Measurements from ENCODE around the gene SSR3.
"Not testable (repeated sequence)": the region's sequence is repeated elsewhere in the genome, so short reads cannot be mapped to it uniquely, and the experiment has no call there.

The SSR3 gene

GRCh38 chr3:156576651-156577348 is 21.9 kb upstream of the SSR3 start:
- no peak for DNase-seq

DNA sequence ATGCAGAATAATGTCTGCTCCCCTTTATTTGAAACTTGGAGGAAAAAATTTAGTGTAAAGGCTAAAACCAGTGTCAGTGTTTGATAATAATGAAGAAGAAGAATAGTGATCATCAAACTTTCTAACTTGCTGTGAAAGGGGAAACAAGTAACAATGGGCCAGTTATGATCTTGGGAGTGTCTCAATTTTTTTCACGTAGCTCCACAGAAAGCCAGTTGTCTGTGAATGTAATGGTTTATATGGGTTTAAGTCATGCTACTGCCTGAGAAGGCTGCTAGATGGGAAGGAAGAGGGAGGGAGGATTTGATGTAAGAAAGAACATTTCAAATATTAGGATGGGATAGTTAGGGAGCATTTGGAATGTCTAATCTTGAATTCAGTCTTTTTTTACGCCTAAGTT is 21.1 kb upstream of the SSR3 start:
- no peak for DNase-seq

- peak in 23 of 58 donors; percentile 1 to 58 (median 17) for DNase-seq
Observed at GRCh38 chr3:156575641-156576040, 20.7 kb upstream of the SSR3 start.

DNA sequence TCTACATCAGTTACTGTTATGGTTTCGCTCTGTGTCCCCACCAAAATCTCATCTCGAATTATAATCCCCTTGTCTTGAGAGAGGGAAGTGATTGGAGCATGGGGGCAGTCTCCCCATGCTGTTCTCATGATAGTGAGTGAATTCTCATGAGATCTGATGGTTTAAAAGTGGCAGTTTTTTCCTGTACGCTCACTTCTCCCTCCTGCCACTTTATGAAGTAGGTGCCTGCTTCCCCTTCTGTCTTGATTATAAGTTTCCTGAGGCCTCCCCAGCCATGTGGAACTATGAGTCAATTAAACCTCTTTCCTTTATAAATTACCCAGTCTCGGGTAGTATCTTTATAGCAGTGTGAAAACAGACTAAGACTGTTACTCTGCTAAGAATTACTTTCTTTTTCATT is 15.0 kb upstream of the SSR3 start:
- DNase-seq, result not testable (repeated sequence)

DNA sequence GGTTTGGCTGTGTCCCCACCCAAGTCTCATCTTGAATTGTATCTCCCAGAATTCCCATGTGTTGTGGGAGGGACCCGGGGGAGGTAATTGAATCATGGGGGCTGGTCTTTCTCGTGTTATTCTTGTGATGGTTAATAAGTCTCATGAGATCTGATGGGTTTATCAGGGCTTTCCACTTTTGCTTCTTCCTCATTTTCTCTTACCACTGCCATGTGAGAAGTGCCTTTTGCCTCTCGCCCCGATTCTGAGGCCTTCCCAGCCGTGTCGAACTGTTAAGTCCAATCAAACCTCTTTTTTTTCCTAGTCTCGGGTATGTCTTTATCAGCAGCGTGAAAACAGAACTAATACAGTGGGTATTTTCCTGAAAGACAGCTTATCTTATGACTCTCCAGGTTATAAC is 14.1 kb upstream of the SSR3 start:
- not testable (repeated sequence) for DNase-seq

DNA sequence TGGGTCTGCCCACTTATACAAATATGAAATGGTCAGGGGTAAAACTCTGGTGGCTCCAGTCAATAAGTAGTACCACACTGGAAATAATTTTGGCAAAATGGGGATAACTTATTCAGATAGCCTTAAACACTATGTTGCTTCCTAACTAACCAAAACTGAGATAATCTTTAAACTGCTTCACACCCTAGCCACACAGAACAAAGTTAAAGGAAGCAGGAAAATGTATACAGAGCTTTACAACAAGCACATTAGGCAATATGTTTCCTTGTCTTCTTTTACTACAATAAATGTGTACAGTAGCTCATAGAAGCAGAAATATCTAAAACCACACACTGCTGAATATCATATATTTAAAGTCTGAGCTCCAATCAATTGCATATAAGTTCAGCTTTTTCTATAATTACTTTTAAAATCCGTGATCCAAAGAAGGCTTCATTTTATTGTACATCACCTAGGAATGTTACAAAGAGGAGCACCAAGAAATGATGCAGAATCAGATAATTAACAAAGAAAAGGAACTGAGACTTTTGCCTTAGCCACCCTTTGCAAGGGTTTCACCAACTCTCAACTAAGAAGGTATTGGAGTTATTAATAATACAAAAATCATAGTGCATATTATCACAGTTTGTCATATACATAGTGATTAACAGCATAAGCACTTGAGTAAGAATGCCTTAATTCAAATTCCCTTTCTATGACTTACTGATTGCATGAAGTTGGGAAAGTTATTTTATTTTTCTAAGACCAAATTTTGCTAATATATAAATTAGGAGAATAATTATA is 9.2 kb upstream of the SSR3 start:
- DNase-seq, result no peak

DNA sequence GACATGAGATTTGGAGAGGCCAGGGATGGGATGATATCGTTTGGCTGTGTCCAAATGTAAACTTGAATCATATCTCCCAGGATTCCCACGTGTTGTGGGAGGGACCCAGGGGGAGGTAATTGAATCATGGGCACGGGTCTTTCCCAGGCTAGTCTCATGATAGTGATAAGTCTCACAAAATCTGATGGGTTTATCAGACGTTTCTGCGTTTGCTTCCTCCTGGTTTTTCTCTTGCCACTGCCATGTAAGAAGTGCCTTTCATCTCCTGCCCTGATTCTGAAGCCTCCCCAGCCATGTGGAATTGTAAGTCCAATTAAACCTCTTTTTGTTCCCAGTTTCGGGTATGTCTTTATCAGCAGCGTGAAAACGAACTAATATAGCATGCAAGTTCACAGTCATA is 7.6 kb upstream of the SSR3 start:
- not testable (repeated sequence) for DNase-seq

- no peak for DNase-seq
Observed at GRCh38 chr3:156561533-156561932, 6.6 kb upstream of the SSR3 start.

- DNase-seq, result no peak
Observed at GRCh38 chr3:156559321-156559720, 4.4 kb upstream of the SSR3 start.

DNA sequence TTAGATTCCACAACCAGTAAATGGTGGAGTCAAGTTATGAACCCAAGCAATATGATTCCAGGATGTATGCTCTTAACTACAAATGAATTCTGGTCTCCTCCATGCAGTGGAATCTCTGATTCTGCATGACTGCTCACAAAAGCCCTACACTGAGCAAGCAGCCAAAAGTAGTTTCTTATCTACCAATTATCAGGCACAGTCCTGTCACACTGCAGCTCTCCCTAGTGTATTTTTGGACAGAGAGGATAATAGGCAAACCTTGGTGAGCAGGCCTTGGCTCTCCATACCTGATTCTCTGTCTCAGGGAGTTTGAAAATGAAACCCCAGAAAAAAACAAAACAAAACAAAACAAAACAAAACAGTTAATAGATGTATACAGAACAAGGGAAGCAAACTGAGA is 3.5 kb upstream of the SSR3 start:
- DNase-seq, result no peak

DNA sequence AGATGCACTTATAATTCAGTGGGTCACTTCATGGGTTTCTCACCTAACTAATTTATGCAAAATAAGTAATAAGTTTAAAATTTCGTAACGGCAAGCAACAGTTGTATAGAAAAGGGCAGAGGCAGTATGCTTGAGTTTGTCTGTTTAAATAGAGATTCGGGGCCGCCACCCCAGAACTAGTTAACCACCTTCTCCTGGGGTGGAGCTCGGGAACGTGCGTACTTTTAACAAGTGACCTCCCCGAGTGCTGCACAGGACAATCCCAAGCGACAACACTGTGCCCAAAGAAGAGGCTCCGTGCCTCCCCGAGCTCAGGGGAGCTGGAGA is 439 bp downstream of the SSR3 start:
- DNase-seq, result peak in 1 of 58 donors; percentile 62

DNA sequence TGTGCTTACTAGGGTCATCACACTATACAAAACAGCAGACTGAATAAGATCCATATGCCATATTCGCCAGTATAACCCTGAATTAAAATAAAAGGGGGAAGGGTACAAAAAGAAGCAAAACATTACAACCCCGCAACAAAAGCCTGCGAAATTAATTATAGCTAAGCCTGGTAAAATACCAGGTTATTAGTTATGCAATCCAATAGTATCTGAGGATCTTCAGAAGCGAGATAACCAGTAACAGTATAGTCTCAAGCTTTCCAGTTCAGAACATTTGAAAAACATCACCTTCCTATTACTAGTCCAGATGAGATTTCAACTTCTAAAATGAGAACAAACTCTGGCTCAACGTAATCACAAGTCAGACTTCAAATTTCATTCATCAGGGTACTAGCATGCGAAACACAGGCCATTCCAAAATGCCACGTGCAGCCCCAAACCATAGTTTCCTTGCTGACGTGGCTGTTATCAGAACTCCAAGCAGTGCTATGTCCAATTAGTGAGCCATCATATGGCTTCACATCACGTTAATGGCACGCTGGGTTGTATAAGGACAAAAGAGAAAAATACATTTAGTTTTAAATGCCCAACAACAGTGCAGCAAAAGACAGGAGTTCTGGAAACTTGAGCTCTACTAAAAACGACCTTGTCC is 1.1 kb downstream of the SSR3 start:
- no peak for DNase-seq

DNA sequence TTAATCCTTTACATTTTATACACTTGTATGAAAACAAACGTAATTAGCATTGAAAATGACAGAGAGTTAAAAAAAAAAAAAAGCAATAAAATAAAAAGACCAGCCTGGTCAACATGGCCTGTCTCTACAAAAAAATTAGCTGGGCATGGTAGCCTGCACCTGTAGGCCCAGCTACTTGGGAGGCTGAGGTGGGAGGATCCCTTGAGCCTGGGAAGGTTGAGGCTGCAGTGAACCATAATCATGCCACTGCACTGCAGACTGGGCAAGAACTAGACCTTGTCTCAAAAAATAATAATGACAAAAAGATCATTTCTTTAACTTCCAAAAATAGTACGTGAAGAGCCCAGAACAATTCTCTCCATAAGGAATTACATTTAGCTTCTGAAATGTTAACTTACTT is 1.9 kb downstream of the SSR3 start:
- DNase-seq, result no peak

- DNase-seq, result no peak
Observed at GRCh38 chr3:156551746-156552145, 3.2 kb downstream of the SSR3 start.

DNA sequence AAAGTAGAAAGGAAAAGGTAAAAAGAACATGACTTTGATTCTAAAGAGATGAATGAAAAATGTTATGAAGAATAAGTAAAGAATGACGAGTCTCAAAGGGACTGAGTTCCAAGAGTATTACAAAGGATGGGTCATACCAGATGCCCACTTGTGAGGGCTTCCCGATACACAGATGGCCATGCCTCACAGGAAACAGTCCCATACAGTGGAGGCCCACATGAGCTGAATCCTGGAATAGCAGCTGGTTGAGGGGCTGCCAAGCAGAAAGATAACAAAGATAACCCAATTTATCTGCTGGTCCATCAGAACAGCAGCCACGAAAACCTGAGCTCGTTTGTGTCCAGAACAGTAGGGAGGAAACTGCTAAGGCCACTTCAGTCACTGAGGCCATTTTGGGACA is 3.7 kb downstream of the SSR3 start:
- DNase-seq, result no peak

GRCh38 chr3:156548902-156549301 is 6.0 kb downstream of the SSR3 start:
- DNase-seq, result no peak

DNA sequence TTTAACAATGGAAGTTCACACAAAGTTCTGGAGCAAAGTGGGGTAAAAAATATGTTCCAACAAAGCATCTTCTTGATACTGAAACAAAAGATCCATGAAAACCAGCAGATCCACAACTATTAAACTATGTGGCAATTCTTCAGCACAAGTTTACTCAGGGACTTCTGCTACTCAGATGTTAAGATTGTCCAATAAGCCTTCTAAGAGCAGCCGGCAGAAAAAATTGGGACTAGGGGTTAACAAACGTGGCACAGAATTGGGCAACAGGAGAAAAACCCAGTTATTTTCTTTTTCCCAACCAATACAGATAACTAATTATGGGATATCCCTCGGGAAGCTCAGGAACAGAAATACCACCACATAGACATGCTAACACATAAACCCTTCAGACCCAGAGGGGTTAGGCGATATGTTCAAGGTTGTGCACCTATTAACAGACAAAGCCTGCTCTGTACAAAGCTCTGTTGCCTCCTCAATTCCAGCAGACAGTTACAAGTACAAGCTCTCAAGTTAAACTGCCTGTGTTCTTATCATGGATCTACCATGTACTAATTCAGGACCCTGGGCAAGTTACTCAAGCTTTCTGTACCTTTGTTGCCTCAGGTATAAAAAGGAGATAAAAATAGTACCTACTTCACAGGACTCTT is 6.8 kb downstream of the SSR3 start:
- DNase-seq, result no peak

- DNase-seq, result no peak
Observed at GRCh38 chr3:156547637-156548036, 7.3 kb downstream of the SSR3 start.

DNA sequence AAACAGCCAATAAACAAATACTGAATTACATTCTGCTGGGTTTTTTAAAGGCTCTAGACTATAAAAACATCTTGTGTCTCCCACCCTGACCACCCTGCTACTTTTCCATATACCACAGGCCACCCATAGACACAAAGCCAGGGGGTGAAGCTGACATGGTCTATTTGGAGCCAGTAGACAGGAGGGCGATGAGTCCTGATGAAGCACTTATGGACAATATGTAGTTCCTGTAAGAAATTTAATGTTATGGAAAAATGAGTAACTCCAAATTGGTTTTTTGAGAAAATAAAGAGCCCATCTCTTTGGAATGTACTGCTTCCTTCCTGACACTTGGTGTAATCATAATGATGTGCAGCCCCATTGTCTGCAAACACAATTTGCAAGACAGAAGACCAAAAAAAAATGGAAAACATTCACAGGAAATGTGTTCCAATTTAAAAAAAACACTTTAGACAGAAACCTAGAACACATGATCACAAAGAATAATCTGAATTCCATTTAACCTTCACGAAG is 11.8 kb downstream of the SSR3 start:
- no peak for DNase-seq

DNA sequence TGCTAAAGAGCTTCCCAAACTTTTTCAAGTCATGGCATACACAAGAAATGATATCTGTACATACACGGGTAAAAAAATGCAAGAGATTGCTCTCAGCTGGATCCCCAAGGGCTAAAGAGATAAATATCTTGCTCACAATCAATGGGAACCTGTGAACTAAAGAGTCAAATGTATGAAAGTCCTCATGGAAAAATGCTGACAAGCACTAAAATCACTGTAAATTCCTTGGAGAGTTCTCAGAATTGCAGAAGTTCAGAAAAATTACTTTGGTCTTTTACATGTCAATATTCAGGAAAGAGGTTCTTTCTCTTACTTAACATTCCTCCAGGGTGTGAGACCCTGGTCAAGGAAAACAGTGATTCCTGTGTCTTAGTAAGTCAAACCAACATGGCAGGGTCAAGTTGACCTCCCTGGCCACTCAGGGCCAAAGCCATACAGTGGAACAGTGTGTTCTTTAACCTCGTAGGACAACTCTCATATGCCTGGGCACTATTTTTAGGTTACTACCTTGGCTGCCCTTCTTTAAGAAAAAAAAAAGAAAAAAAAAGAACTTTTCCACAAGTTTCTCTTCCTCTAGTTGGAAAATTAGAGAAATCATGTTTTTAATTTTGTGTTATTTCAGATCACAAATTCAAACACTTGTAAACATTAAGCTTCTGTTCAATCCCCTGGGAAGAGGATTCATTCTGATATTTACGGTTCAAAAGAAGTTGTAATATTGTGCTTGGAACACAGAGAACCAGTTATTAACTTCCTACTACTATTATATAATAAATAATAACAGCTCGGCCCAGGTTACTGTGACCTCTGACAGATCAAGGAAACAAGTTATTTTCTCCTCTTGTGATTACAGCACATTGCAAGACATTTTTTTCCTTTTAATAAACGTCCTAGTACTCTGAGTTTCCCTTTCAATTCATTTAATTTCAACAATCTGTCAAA is 12.5 kb downstream of the SSR3 start:
- DNase-seq, result no peak

- no peak for DNase-seq
Observed at GRCh38 chr3:156539802-156540201, 15.1 kb downstream of the SSR3 start.
